ENCODE measurements around the gene TRAF4.
A peak's percentile ranks its signal among the peaks of the same experiment; 100 is the strongest.

The TRAF4 gene, protein sequence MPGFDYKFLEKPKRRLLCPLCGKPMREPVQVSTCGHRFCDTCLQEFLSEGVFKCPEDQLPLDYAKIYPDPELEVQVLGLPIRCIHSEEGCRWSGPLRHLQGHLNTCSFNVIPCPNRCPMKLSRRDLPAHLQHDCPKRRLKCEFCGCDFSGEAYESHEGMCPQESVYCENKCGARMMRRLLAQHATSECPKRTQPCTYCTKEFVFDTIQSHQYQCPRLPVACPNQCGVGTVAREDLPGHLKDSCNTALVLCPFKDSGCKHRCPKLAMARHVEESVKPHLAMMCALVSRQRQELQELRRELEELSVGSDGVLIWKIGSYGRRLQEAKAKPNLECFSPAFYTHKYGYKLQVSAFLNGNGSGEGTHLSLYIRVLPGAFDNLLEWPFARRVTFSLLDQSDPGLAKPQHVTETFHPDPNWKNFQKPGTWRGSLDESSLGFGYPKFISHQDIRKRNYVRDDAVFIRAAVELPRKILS

DNA sequence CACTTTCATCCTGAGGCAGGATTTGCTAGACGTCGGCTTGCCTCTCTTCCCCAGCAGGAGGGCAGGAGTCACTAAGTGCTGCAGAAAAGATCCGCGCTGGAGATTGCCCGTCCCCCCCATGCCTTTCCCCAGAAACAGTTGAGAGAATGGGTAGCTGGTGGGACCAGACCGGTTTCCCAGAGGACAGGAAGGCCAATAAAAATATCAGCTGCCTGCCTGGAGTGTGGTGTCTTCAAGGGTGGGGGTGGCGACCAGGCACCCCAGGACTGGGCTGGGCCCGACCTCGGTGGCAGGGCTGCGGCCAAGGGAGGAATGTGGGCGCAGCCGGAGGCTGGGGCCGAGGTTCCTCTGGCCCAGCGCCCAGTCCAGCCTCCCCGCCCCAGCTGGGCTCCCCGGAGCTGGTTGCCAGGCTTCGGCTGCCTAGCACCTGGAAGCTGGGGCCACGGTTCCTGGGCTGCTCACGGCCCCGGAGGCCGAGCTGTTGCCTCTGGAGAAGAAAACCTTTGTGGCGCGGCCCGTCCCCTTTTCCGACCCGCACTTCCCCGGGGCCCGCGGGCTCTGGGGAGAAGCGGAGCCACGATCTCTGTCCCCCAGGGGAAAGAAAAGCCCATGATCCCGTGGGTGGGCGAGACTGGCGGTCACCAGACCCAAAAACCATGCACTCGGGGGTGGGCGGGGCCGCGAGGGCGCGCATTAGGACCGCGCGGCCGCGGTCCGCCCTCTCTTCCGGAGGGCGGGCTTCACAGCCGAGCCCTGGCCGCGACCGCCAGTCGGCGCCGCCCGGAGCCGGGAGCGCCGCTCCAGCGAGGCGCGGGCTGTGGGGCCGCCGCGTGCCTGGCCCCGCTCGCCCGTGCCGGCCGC is at the start of gene TRAF4:
Gene TRAF4, plus strand, starts transcription at position 769 of the 861 bp plus-strand sequence. CDS start 102 bp downstream, outside the sequence.
- WGBS (ENCODE audit: insufficient coverage, insufficient read length), result no CpG with 5 or more reads among the region's 70 CpGs
- peak within 1 kb of the TSS; percentile 97 for H3K4me3 ChIP-seq (ENCODE audit: low read length)
- no peaks in the 10 kb centered on the region for H3K9me3 ChIP-seq (ENCODE audit: control insufficient read depth, insufficient read depth, low read length)
- H3K27me3 ChIP-seq (ENCODE audit: control insufficient read depth, insufficient read depth, low read length), result no peaks in the 10 kb centered on the region
- H3K27ac ChIP-seq (ENCODE audit: low read length), result no peak within 1 kb of the TSS
- DNase-seq (ENCODE audit: low read depth, low spot score), result no peak
- peaks cover 15% of the 10 kb centered on the region for H3K4me1 ChIP-seq (ENCODE audit: control insufficient read depth, insufficient read depth, low read length)
- H3K36me3 ChIP-seq (ENCODE audit: control insufficient read depth, insufficient read depth, low read length), result peaks cover 20% of the 10 kb centered on the region

DNA sequence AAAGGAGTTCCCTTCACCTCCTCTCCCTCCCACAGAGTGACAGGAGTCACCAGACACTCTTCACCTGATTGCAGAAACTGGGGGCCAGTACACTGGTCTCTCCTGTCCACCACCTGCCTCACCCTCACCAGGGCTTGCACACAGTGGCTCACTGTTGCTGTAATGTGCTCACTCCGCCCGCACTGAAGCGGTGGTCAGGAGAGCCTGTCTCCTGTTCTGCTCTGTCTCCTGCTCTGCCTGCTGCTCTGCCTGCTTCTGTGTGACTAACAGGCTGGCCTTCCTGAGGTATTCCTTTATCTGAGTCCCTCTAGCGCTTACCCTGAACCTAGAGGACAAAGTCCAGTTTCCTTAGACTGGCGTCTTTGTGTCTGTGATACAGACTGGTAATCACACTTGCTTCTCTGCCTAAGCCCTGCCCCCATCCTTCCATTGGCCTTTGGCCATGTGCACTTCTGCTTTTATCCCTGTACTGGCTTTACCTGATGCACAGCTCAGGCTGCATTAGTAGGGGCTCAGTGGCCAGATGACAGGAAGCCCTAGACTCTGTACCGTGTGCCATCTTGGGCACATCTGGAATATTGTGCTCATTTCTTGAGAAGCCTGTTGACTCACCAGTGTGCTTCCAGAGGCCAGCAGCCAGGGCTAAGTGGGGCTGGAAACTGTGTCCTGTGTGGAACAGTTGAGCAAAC is 45.4 kb upstream of the TRAF4 start:
- Histone ChIP-seq H3K4me1 (ENCODE audit: control insufficient read depth, insufficient read depth, low read length) (no peaks in the 10 kb centered on the region), H3K36me3 (ENCODE audit: control insufficient read depth, insufficient read depth, low read length) (peaks cover 70% of the 10 kb centered on the region), H3K27ac (ENCODE audit: low read length) (no peak overlapping the region), H3K4me3 (ENCODE audit: low read length) (no peak overlapping the region), H3K9me3 (ENCODE audit: control insufficient read depth, insufficient read depth, low read length) (no peaks in the 10 kb centered on the region), H3K27me3 (ENCODE audit: control insufficient read depth, insufficient read depth, low read length) (no peaks in the 10 kb centered on the region)
- WGBS (ENCODE audit: insufficient coverage, insufficient read length), result no CpG with 5 or more reads among the region's 6 CpGs
- no peak for DNase-seq (ENCODE audit: low read depth, low spot score)

DNA sequence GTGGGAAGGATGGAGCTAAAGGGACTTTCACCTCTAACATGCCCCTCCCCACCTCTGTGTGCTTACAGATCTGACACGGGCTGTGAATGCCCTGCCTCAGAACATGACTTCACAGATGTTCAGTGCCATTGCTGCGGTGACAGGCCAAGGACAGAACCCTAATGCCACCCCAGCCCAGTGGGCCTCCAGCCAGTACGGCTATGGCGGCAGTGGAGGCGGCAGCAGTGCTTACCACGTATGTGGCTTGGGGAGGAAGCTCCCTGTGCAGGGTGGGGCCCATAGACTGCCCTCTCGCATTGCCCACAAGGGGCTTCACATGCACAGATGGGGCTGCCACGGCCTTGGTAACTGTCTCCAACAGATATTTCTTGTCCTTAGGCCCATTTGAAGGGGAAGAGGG is 43.5 kb upstream of the TRAF4 start:
- H3K9me3 ChIP-seq (ENCODE audit: control insufficient read depth, insufficient read depth, low read length), result no peaks in the 10 kb centered on the region
- no peak overlapping the region for H3K4me3 ChIP-seq (ENCODE audit: low read length)
- WGBS (ENCODE audit: insufficient coverage, insufficient read length), result no CpG with 5 or more reads among the region's 8 CpGs
- H3K27me3 ChIP-seq (ENCODE audit: control insufficient read depth, insufficient read depth, low read length), result no peaks in the 10 kb centered on the region
- DNase-seq (ENCODE audit: low read depth, low spot score), result no peak
- H3K27ac ChIP-seq (ENCODE audit: low read length), result no peak overlapping the region
- H3K36me3 ChIP-seq (ENCODE audit: control insufficient read depth, insufficient read depth, low read length), result peaks cover 62% of the 10 kb centered on the region
- no peaks in the 10 kb centered on the region; the same call in 1 of the 2 replicates for H3K4me1 ChIP-seq (ENCODE audit: control insufficient read depth, insufficient read depth, low read length)

DNA sequence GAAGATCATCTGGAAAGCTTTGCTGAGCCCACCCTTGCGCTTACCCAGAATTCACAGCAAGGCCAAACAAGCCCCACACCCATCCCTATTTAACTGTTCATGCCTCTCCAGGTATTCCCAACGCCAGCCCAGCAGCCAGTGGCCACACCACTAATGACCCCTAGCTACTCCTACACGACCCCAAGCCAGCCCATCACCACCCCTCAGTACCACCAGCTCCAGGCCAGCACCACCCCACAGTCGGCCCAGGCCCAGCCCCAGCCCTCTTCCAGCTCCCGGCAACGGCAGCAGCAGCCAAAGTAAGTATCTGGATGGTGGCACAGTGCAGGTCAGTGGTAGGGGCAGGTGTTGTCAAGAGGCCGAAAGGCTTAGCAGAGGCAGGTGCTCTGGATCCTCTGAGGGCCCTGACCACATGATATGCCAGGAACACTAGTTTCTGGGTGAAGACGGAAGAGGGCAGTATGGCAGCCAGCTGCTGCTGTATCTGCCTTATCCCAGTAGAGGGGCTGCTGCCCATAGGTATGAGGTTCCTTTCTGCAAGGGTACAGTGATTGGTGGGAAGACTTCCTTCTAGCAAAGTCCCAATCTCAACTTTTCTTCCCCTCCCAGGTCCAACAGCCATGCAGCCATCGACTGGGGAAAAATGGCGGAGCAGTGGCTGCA is 42.9 kb upstream of the TRAF4 start:
- peaks cover 57% of the 10 kb centered on the region for H3K36me3 ChIP-seq (ENCODE audit: control insufficient read depth, insufficient read depth, low read length)
- DNase-seq (ENCODE audit: low read depth, low spot score), result no peak
- WGBS (ENCODE audit: insufficient coverage, insufficient read length), result no CpG with 5 or more reads among the region's 10 CpGs

DNA sequence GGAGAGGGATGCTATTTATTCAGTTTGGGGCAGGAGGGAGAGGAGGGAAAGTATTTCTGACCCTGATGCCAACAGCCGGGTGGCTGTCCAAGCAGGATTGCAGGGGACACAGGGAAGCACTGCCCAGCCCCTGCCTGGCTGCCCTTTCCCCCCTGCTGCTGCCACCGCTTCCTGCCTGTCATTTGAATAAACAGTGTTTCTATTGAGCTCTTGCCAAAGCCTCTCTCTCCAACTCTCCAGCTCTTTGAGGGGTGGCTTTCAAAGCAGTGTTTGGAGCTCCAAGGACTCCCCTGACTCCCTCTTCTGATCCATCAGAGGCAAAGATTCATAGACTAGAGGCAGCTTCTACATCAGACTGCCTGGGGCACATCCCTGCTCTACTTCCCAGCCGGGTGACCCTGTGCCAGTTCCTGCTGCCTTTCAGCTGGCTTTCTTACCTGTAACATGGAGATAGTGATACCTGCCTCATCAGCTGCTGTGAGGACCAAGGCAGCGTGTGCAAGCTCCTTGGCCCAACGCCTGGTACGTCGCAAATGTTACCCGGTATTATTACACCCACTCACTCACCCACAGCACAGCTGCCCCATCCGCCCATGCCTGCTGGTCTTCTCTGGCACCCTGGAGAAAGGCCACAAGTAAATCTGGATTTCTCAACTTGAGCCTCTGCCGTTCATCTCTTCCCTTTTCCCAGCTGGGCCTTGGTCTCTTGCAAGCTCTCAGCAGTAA is 41.6 kb upstream of the TRAF4 start:
- Histone ChIP-seq H3K4me3 (ENCODE audit: low read length) (no peak overlapping the region), H3K36me3 (ENCODE audit: control insufficient read depth, insufficient read depth, low read length) (peaks cover 54% of the 10 kb centered on the region), H3K9me3 (ENCODE audit: control insufficient read depth, insufficient read depth, low read length) (no peaks in the 10 kb centered on the region), H3K27me3 (ENCODE audit: control insufficient read depth, insufficient read depth, low read length) (no peaks in the 10 kb centered on the region), H3K27ac (ENCODE audit: low read length) (no peak overlapping the region), H3K4me1 (ENCODE audit: control insufficient read depth, insufficient read depth, low read length) (peaks cover 2% of the 10 kb centered on the region; the same call in 1 of the 2 replicates)
- no peak for DNase-seq (ENCODE audit: low read depth, low spot score)
- WGBS (ENCODE audit: insufficient coverage, insufficient read length), result no CpG with 5 or more reads among the region's 10 CpGs

More for the DNA sequence above, 42.9 kb upstream of the TRAF4 start:
- H3K9me3 ChIP-seq (ENCODE audit: control insufficient read depth, insufficient read depth, low read length), result no peaks in the 10 kb centered on the region
- H3K4me3 ChIP-seq (ENCODE audit: low read length), result no peak overlapping the region
- no peaks in the 10 kb centered on the region for H3K27me3 ChIP-seq (ENCODE audit: control insufficient read depth, insufficient read depth, low read length)
- no peak overlapping the region for H3K27ac ChIP-seq (ENCODE audit: low read length)
- no peaks in the 10 kb centered on the region; the same call in 1 of the 2 replicates for H3K4me1 ChIP-seq (ENCODE audit: control insufficient read depth, insufficient read depth, low read length)

DNA sequence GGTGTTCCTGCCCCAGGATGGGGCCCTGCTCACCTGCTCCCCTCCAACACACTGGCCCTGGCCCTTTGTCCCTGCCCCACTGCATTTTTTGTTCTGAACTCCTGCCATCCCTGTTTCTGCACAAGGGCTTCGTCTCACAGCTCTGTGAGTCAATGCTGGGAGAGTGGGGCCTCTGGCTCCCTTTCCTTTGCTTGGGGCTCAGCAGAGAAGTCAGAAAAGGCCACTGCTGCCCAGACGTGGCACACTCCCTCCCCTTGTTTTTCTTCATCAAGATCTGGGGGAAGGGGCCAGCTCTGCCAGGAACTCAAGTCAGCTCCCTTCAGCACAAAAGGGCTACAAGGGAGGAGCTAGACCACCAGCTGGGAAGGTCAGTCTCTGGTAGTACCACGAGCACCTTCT is 41.1 kb upstream of the TRAF4 start:
- no peak for DNase-seq (ENCODE audit: low read depth, low spot score)
- WGBS (ENCODE audit: insufficient coverage, insufficient read length), result no CpG with 5 or more reads among the region's 3 CpGs
- Histone ChIP-seq H3K4me3 (ENCODE audit: low read length) (no peak overlapping the region), H3K4me1 (ENCODE audit: control insufficient read depth, insufficient read depth, low read length) (peaks cover 2% of the 10 kb centered on the region; the same call in 1 of the 2 replicates), H3K27ac (ENCODE audit: low read length) (no peak overlapping the region), H3K9me3 (ENCODE audit: control insufficient read depth, insufficient read depth, low read length) (no peaks in the 10 kb centered on the region), H3K36me3 (ENCODE audit: control insufficient read depth, insufficient read depth, low read length) (peaks cover 50% of the 10 kb centered on the region), H3K27me3 (ENCODE audit: control insufficient read depth, insufficient read depth, low read length) (no peaks in the 10 kb centered on the region)

DNA sequence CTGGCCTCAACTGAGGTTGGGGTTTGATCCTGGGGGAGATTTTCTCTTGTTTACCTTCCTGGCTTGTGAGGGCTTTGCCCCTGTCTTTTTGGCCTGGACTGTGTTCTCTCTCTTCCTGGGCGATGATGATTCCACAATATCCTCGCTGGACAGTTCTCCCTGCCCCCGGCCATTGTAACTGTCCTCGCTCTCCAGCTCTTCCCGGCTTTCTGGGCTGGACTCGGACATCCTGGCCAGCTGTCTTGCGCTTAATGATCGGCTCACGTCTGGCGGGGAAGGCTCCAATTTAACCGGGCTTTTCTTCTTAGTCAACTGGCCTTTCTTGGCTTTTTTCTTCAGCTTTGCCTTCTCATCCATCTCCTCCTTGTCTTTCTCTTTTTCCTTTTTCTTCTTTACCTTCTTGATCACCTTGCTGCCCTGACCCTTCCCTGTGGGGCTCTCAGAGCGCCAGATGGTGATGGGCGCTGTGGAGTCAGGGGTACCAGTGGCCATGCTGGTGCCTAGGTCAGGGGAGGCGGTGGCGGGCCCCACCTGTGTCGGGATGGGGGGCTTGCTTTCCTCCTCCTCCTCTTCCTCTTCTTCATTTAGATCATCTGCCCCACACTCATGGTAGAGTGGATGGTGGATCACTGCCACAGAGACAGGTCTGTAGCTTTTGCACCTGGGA is 40.1 kb upstream of the TRAF4 start:
- Histone ChIP-seq H3K36me3 (ENCODE audit: control insufficient read depth, insufficient read depth, low read length) (peaks cover 41% of the 10 kb centered on the region), H3K27me3 (ENCODE audit: control insufficient read depth, insufficient read depth, low read length) (no peaks in the 10 kb centered on the region), H3K27ac (ENCODE audit: low read length) (no peak overlapping the region), H3K4me1 (ENCODE audit: control insufficient read depth, insufficient read depth, low read length) (peaks cover 2% of the 10 kb centered on the region; the same call in 1 of the 2 replicates), H3K9me3 (ENCODE audit: control insufficient read depth, insufficient read depth, low read length) (no peaks in the 10 kb centered on the region), H3K4me3 (ENCODE audit: low read length) (no peak overlapping the region)
- no peak for DNase-seq (ENCODE audit: low read depth, low spot score)
- no CpG with 5 or more reads among the region's 16 CpGs for WGBS (ENCODE audit: insufficient coverage, insufficient read length)

DNA sequence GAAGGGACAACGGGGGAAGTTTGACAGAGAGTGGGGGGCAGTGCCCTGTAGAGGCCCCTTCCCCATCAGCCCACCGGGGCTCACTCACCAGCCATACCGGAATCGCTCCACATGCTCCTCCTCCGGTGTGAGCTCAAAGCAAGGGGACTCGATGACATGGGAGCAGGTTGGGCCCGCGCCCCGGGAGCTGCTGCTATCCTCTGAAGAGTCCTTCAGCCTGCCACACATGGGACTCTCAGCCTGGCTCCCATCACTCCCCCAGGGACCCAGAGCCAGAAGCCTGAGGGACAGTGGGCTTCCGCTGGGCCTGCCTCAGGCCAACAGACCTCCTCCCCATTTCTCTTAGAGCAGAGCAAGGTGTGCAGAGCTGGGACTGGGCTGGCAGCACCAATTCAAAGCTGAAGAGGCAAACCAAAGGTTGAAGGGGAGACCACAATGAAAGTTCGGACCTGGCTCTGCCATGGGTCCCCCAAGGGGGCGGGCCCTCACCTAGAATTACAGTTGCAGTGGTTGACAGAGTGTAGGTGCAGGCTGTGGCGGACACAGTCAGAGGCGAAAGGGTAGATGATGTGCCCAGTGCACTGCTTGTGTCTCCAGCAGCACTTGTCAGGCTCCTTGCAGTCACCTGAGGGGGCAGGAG is 39.5 kb upstream of the TRAF4 start:
- no peaks in the 10 kb centered on the region for H3K9me3 ChIP-seq (ENCODE audit: control insufficient read depth, insufficient read depth, low read length)
- H3K4me3 ChIP-seq (ENCODE audit: low read length), result no peak overlapping the region
- no peak overlapping the region for H3K27ac ChIP-seq (ENCODE audit: low read length)
- no CpG with 5 or more reads among the region's 14 CpGs for WGBS (ENCODE audit: insufficient coverage, insufficient read length)
- no peak for DNase-seq (ENCODE audit: low read depth, low spot score)
- H3K36me3 ChIP-seq (ENCODE audit: control insufficient read depth, insufficient read depth, low read length), result peaks cover 36% of the 10 kb centered on the region
- peaks cover 2% of the 10 kb centered on the region; the same call in 1 of the 2 replicates for H3K4me1 ChIP-seq (ENCODE audit: control insufficient read depth, insufficient read depth, low read length)
- no peaks in the 10 kb centered on the region for H3K27me3 ChIP-seq (ENCODE audit: control insufficient read depth, insufficient read depth, low read length)

Measured in iPS DF 6.9 (cell line).